Activated naive CD8-positive, alpha-beta T cell treated with anti-CD3 and anti-CD28 coated beads, Interleukin-2, amount 50 U/mL, for 24 hours (primary cell): ENCODE data around the gene ODC1.

Experiments
- ATAC-seq: fragments of 150-1000 bp; cut with Tn5 transposase; one replicate; pipeline ENCODE4 v1.10.0; 2021
- DNase-seq: peaks from one replicate; pipeline ENCODE4 v3.0.0; 2021
- H3K27ac Mint-ChIP-seq: one replicate; pipeline ENCODE4 v1.8.0; 2021; ENCODE audit warnings: mild to moderate bottlenecking, mixed read lengths
- H3K27me3 Mint-ChIP-seq: one replicate; pipeline ENCODE4 v1.8.0; 2021; ENCODE audit warnings: mixed read lengths
- H3K36me3 Mint-ChIP-seq: one replicate; pipeline ENCODE4 v1.8.0; 2021; ENCODE audit warnings: low read depth, mixed read lengths
- H3K4me1 Mint-ChIP-seq: one replicate; pipeline ENCODE4 v1.8.0; 2021; ENCODE audit warnings: mixed read lengths
- H3K4me3 Mint-ChIP-seq: one replicate; pipeline ENCODE4 v1.8.0; 2021; ENCODE audit warnings: mild to moderate bottlenecking, moderate library complexity, mixed read lengths
- H3K9me3 Mint-ChIP-seq: one replicate; pipeline ENCODE4 v1.8.0; 2021; ENCODE audit warnings: mixed read lengths

ODC1 gene

GRCh38 chr2:10486091-10486490 lies 38.0 kb upstream of the ODC1 start:
- H3K27me3 Mint-ChIP-seq = peaks cover 34% of the 10 kb centered on the region
- H3K4me3 Mint-ChIP-seq = no peak overlapping the region
- H3K27ac Mint-ChIP-seq = no peak overlapping the region
- H3K4me1 Mint-ChIP-seq = peaks cover 26% of the 10 kb centered on the region
- no peak for DNase-seq
- peaks cover 1% of the 10 kb centered on the region for H3K9me3 Mint-ChIP-seq
- ATAC-seq = peak; percentile 50
- peaks cover 1% of the 10 kb centered on the region for H3K36me3 Mint-ChIP-seq

- Mint-ChIP-seq H3K27me3 (peaks cover 25% of the 10 kb centered on the region), H3K4me1 (peaks cover 19% of the 10 kb centered on the region), H3K36me3 (no peaks in the 10 kb centered on the region), H3K9me3 (no peaks in the 10 kb centered on the region), H3K4me3 (no peak overlapping the region), H3K27ac (no peak overlapping the region)
- ATAC-seq (no peak), DNase-seq (no peak)
These were observed 34.8 kb upstream of the ODC1 start for GRCh38 chr2:10482913-10483312.

GRCh38 chr2:10482460-10482859 lies 34.3 kb upstream of the ODC1 start:
- Mint-ChIP-seq H3K9me3 (no peaks in the 10 kb centered on the region), H3K27me3 (peaks cover 25% of the 10 kb centered on the region), H3K4me3 (no peak overlapping the region), H3K27ac (no peak overlapping the region), H3K36me3 (no peaks in the 10 kb centered on the region), H3K4me1 (peaks cover 14% of the 10 kb centered on the region)
- DNase-seq (no peak), ATAC-seq (no peak)

- ATAC-seq (no peak), DNase-seq (no peak)
- H3K4me1 Mint-ChIP-seq = peaks cover 14% of the 10 kb centered on the region
- no peaks in the 10 kb centered on the region for H3K9me3 Mint-ChIP-seq
- H3K36me3 Mint-ChIP-seq = no peaks in the 10 kb centered on the region
- peaks cover 25% of the 10 kb centered on the region for H3K27me3 Mint-ChIP-seq
- no peak overlapping the region for H3K4me3 Mint-ChIP-seq
- H3K27ac Mint-ChIP-seq = no peak overlapping the region
These were observed 33.6 kb upstream of the ODC1 start for GRCh38 chr2:10481666-10482157.

- H3K4me1 Mint-ChIP-seq = peaks cover 9% of the 10 kb centered on the region
- H3K4me3 Mint-ChIP-seq = no peak overlapping the region
- no peaks in the 10 kb centered on the region for H3K9me3 Mint-ChIP-seq
- no peaks in the 10 kb centered on the region for H3K36me3 Mint-ChIP-seq
- ATAC-seq = no peak
- peaks cover 25% of the 10 kb centered on the region for H3K27me3 Mint-ChIP-seq
- DNase-seq = no peak
- no peak overlapping the region for H3K27ac Mint-ChIP-seq
These were observed 33.0 kb upstream of the ODC1 start for GRCh38 chr2:10481055-10481665.

GRCh38 chr2:10480359-10480949 lies 32.3 kb upstream of the ODC1 start:
- Mint-ChIP-seq H3K4me1 (peaks cover 6% of the 10 kb centered on the region), H3K36me3 (no peaks in the 10 kb centered on the region), H3K4me3 (no peak overlapping the region), H3K9me3 (no peaks in the 10 kb centered on the region), H3K27me3 (peaks cover 25% of the 10 kb centered on the region), H3K27ac (no peak overlapping the region)
- ATAC-seq (no peak), DNase-seq (no peak)

- Mint-ChIP-seq H3K27me3 (peaks cover 17% of the 10 kb centered on the region), H3K27ac (no peak overlapping the region), H3K9me3 (no peaks in the 10 kb centered on the region), H3K4me1 (peaks cover 6% of the 10 kb centered on the region), H3K4me3 (no peak overlapping the region), H3K36me3 (no peaks in the 10 kb centered on the region)
- ATAC-seq (no peak), DNase-seq (no peak)
These were observed 30.8 kb upstream of the ODC1 start for GRCh38 chr2:10478916-10479315.

GRCh38 chr2:10478298-10478625 lies 30.1 kb upstream of the ODC1 start:
- no peaks in the 10 kb centered on the region for H3K36me3 Mint-ChIP-seq
- DNase-seq (no peak), ATAC-seq (no peak)
- no peak overlapping the region for H3K4me3 Mint-ChIP-seq
- peaks cover 6% of the 10 kb centered on the region for H3K4me1 Mint-ChIP-seq
- H3K9me3 Mint-ChIP-seq = no peaks in the 10 kb centered on the region
- H3K27me3 Mint-ChIP-seq = peaks cover 12% of the 10 kb centered on the region
- no peak overlapping the region for H3K27ac Mint-ChIP-seq

GRCh38 chr2:10477443-10478297 lies 29.5 kb upstream of the ODC1 start:
- H3K4me3 Mint-ChIP-seq = no peak overlapping the region
- peaks cover 6% of the 10 kb centered on the region for H3K4me1 Mint-ChIP-seq
- ATAC-seq = peak; percentile 25
- no peaks in the 10 kb centered on the region for H3K36me3 Mint-ChIP-seq
- no peak overlapping the region for H3K27ac Mint-ChIP-seq
- no peaks in the 10 kb centered on the region for H3K9me3 Mint-ChIP-seq
- peaks cover 7% of the 10 kb centered on the region for H3K27me3 Mint-ChIP-seq
- DNase-seq = no peak

- H3K27ac Mint-ChIP-seq = no peak overlapping the region
These were observed 28.8 kb upstream of the ODC1 start for GRCh38 chr2:10476723-10477442.

GRCh38 chr2:10475811-10476660 lies 27.9 kb upstream of the ODC1 start:
- Mint-ChIP-seq H3K27ac (no peak overlapping the region), H3K4me3 (no peak overlapping the region), H3K36me3 (no peaks in the 10 kb centered on the region), H3K9me3 (no peaks in the 10 kb centered on the region), H3K4me1 (peaks cover 6% of the 10 kb centered on the region), H3K27me3 (no peaks in the 10 kb centered on the region)
- ATAC-seq (no peak), DNase-seq (no peak)

More at GRCh38 chr2:10476723-10477442, 28.8 kb upstream of the ODC1 start:
- Mint-ChIP-seq H3K4me3 (no peak overlapping the region), H3K27me3 (peaks cover 3% of the 10 kb centered on the region), H3K36me3 (no peaks in the 10 kb centered on the region), H3K4me1 (peaks cover 6% of the 10 kb centered on the region), H3K9me3 (no peaks in the 10 kb centered on the region)
- no peak for DNase-seq
- ATAC-seq = no peak

GRCh38 chr2:10475221-10475722 lies 27.1 kb upstream of the ODC1 start:
- DNase-seq (no peak), ATAC-seq (no peak)
- Mint-ChIP-seq H3K9me3 (no peaks in the 10 kb centered on the region), H3K36me3 (no peaks in the 10 kb centered on the region), H3K4me3 (no peak overlapping the region), H3K27me3 (no peaks in the 10 kb centered on the region), H3K4me1 (peaks cover 6% of the 10 kb centered on the region), H3K27ac (no peak overlapping the region)

GRCh38 chr2:10473121-10473756 lies 25.1 kb upstream of the ODC1 start:
- H3K27ac Mint-ChIP-seq = no peak overlapping the region
- ATAC-seq = no peak

More at GRCh38 chr2:10473121-10473756, 25.1 kb upstream of the ODC1 start:
- Mint-ChIP-seq H3K4me3 (no peak overlapping the region), H3K4me1 (peaks cover 6% of the 10 kb centered on the region), H3K9me3 (no peaks in the 10 kb centered on the region), H3K27me3 (no peaks in the 10 kb centered on the region), H3K36me3 (no peaks in the 10 kb centered on the region)
- DNase-seq = no peak
